NCI-H128 (cell line): Measurements from ENCODE around the gene NPPA.
A peak's percentile ranks its signal among the peaks of the same experiment; 100 is the strongest.
"Not testable (repeated sequence)": the region's sequence is repeated elsewhere in the genome, so short reads cannot be mapped to it uniquely, and the experiment has no call there.

Experiments
- DNase-seq: peaks from one replicate; lab custom pipeline; 2025; ENCODE audit not compliant: unreplicated experiment; lab: John Stamatoyannopoulos, UW

NPPA gene

DNA sequence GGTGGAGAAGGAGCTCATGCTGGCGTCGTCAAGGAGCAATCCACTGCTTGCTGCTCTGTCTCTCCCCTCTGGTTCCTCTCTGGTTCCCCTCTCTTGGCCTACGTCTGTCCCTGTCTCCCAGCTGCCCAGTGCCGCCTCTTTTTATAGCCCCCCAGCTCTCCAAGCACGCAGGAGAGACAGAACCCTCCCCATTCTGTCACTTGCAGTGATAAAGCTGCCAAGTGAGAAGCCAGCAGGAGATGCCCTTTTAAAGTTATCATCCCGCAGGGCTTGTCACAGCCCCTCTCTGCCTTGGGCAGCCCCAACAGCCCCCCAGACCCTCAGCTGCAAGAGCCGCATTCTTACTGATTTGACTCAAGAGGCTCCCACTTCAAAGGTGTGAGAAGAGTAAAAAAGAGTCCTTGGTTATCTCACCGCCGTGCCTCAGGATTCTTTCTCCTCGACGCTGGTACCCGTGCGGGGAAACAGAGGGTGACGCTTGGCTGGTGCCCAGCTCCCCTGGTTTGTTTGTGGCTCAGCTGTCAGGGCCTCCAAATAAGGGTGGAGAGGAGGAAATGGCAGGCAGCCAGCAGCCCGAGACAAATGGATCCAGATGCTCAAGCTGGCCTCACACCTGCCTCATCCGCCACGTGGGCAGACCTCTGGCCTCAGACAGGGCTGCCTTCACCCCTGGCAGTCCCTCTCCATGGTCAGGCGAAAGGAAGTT, at the start of gene NPPA:
Gene NPPA, minus strand, starts transcription at position 117 of the 706 bp plus-strand sequence. Its CDS starts 99 bp downstream, at position 18.
- peak; percentile 88 for DNase-seq

DNA sequence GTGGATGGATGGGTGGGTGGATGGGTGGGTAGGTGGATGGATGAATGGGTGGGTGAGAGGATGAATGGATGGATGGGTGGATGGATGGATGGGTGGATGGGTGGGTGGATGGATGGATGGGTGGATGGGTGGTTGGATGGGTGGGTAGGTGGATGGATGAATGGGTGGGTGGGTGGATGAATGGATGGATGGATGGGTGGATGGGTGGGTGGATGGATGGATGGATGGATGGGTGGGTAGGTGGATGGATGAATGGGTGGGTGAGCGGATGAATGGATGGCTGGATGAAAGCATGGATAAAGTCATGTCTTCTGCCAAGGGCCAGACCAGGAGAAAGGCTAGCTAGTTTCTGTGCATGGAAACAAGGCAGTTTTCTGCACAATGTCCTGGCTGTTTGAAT, 46.9 kb upstream of the NPPA start:
- DNase-seq, result not testable (repeated sequence)

DNA sequence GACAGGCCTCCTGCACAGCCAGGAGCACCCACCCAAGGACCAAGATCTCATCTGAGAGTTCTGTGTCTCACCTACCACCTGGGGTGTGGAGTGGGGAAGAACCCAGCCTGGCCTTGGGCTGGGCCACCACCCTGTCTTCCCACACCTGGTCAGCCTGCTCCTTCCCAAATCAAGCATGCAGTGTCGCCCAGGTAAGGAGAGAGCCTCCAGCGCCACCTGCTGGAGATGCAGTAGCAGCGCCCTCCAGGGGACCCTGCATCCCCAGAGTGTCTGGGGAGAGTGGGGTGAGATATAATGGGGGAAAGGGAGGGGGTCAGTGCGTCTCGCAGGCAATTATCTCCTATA, 46.3 kb upstream of the NPPA start:
- DNase-seq, result peak; percentile 77

DNA sequence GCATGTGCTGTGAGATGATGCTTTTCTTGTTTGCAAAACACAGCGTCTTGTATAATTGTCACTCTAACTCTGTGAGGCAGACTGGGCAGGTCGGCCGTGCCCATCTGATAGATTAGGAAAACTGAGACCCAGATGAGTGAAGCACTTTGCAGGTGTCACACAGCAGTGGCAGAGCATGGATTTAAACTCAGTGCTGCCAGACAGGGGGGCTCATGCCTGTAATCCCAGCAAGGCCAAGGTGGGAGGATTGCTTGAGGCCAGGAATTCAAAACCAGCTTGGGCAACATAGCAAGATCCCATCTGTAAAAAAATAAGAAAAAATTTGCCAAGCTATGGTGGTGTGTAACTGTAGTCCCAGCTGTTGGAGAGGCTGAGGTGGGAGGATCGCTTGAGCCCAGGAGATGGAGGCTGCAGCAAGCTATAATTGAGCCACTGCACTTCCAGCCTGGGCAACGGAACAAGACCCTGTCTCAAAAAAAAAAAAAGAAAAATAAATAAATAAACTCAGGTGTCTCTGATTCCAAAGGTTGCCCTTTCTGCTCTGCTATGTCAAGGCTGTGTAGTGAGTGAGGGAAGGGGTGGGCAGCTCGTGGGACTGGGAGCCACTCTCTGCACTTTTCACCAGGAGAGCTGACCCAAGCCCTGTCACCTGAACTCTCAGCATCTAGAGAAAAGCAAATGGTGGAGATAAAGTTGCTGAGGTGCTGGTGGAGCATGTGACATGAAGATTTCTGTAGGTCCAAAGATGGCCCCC, 44.0 kb upstream of the NPPA start:
- no peak for DNase-seq

DNA sequence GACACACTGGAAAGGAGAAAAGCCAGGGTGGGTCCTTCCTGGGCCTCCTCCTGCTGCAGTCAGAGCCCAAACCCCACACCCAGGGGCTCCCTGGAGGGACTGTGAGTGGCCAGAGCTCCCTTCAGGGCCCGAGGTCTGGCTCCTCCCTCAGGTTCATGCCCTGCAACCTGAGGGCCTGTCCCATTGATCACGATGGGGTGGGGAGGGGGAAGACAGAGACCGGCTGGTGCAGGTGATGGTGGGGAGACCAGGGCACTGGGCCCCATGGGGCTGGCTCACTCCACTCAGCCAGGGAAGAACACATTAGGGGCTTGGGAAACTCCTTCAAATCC, 41.3 kb upstream of the NPPA start:
- no peak for DNase-seq

DNA sequence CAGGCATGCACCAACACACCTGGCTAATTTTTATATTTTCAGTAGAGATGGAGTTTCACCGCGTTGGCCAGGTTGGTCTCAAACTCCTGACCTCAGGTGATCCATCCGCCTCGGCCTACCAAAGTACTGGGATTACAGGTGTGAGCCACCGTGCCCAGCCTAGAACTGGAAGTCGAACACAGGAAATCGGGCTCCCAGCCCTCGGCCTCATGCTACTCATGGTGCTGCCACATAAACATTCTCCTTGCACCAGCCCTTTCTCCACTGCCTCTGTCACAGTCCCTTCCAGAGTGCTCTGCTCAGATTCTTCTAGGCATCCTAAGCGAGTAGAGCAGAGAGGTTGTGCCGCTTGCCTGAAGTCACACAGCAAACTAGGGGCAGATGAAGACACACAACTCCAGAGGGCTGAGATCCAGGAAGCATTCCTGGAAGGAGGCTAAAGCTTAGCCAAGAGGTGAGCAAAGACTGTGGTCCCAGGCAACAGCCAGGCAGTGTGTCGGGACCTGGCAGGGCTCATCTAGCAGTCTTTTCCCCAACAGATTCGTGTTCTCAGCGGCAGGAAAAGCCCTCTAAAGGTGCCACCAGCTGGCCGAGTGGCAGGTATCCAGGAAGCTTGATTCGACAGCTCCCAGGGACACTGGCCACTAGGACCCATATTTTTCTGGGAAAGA, 40.8 kb upstream of the NPPA start:
- DNase-seq, result no peak

DNA sequence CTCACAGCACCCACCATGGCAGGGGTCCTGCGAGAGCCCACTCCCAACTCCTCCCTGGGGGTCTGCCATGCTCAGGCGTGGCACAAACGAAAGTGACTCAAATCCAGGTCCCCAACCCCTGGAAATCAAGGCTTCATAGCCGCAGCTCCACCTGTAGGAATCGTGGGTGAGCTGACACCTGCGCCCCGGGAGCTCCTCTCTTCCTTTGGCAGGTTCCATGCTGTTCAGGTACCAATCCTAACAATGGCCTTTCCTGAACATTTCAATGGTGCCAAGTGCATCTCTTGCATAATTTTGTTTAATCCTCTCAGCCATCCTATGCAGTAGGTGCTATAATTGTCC, 40.1 kb upstream of the NPPA start:
- DNase-seq, result no peak

DNA sequence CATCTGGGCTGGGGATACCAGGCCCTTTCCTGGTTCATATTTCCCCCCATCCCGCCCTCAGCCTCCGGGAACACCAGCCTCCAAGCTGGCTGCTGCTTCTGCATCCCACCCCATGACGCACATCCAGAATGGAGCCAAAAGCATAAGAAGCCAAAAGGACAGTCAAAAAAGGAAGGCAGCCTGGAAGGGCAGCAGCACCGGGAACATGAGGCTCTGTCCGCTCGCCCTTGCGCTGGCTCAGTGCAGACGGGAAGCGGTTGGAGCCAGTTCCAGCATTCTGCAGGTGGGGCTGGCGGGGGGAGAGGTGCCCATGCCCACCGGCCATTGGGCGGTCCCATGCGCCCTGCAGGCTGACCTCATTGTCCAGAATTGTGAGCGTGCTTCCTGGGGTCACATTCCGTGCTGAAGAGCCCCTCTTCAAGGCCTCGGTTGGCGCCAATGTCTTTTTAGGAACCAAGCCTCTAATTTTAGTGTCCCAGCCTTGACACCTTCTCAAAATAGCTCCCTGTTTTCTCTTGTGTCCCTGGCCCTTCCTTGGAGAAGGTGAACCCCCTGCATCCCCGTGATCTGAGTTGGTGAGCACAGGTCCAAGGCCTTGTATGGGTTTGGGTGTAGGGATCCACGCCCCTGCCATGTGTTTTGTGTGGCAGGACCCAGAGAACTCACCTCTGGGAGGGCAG, 39.5 kb upstream of the NPPA start:
- no peak for DNase-seq

DNA sequence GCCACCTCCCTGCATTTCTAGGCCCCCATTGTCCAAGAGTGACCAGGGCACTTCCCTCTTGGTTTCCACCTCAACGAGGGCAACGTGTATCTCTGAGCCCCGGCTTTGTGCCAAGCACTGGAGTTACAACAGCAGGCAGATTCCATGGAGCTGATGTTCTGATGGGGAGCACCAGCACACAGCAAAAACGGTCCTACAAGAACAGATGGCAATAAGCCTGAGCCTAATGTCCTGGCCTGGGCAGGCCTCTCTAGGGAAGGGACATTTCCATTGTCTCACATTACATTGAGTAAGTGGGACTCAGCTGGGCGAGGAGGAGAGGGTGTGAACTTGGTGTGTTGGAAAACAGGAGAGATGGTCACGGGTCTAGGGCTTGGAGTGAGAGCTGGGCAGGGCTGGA, 38.3 kb upstream of the NPPA start:
- no peak for DNase-seq

DNA sequence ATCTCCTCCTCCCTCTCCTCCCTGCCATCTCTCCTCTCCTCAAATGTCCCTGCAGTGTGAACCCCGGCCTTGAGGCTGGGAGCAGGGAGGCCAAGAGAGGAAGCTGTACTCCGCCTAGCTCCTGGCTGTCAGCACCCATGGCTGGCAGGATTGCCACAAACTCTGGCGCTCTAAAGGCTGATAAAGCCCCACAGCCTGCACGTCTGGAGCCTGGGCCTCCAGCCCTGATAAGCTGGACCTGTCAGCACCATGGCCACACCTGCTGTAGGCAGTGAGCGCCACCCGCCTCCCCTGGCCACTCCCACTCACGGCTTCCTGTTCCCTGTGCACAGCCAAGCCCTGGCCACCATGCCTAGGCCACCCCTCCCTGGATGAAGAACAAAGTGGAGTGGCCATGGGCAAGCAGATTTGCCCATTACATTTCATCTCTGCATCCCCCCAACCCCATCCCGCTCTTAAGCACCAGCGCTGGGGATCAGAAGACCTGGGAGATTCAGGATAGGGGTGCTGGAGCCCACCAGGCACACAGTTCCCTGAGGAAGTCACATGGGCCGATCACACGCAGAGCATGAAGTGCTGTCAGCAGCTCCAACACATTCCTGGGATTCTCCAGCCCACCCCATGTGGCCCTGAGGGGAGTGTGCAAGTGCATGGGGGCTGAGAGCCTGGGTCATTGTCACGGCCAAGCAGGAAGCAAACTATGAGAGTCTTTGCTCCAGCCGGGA, 35.4 kb upstream of the NPPA start:
- DNase-seq, result no peak

DNA sequence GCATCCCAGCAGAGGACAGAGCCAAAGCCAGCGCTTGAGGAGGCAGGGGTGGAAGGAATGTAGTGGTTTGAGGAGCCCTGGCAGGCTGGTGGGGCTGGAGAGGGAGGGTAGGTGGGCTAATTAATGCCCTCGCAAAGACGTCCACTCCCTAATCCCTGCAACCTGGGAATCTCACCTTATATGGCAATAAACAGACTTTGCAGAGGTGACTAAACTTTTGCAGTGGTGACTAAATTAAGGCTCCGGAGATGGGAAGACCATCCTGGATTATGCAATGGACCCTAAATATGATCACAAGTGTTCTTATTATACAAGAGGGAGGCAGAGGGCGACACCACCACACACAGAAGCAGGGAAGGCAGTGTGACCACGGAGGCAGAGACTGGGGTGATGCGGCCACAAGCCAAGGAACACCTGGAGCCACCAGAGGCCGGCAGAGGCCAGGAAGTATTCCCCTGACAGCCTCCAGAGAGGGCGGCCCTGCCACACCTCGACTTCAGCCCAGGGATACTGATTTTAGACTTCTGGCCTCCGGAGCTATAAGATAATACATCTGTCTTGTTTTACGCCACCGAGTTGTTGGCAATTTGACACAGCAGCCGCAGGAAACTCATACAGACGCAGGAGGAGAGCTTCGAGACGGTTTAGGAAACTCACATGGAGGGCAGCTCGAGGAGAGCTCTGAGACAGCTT, 34.3 kb upstream of the NPPA start:
- no peak for DNase-seq

DNA sequence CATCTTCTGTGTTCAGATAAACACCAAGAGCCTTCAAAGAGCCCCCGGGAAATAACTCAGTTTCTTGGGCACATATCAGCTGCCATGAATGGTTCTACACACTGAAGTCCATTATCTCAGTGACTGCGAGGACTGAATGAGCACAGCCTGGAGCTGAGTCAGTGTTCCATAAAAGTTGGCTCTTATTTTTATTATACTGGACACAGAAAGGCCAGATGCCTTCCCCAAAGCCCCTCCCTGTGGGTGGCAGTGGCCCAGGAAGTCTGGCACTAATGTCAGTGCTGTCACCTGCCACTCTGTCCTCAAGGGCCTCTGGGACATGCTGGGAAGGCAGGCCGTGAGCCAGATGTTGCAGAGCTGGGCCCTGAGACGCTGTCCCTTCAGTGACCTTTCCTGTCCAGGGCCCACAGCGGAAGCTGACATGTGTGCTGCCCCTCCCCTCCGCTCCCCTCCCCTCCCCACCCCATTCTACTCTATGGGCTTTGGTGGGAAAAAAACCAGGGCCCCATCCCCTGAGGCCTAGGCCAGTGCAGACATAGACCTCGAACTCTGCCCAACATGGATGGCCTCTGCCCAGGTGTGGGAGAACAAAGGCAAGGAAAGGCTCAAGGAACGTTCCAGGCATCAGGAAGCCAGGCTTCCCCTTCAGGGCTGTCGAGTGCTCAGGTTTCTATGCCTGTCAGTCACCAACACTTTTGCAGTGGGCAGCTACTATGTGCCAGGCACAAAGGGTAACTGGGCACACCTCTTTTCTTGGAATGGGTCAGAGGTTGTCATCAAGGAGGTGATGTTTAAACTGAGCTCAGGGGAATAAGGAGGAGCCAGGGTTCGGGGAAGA, 33.5 kb upstream of the NPPA start:
- DNase-seq, result no peak

DNA sequence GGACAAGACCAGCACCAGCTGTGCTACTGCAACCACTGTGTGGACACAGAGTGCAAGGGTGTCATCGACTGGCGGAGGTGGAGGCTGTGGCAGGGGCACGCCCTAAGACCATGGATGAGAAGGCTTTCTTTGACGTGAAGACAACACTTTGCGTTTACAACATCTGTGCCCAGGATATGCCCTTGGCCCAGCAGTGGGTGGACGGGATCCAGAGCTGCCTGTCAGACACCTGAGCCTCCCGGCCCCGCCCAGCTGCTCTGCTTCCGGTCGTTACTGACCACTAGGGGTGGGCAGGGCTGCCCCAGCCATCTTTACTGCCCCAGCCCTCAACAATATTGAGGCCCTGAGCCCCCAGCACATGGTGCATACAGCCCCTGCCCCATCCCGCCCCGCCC, 32.6 kb upstream of the NPPA start:
- no peak for DNase-seq

DNA sequence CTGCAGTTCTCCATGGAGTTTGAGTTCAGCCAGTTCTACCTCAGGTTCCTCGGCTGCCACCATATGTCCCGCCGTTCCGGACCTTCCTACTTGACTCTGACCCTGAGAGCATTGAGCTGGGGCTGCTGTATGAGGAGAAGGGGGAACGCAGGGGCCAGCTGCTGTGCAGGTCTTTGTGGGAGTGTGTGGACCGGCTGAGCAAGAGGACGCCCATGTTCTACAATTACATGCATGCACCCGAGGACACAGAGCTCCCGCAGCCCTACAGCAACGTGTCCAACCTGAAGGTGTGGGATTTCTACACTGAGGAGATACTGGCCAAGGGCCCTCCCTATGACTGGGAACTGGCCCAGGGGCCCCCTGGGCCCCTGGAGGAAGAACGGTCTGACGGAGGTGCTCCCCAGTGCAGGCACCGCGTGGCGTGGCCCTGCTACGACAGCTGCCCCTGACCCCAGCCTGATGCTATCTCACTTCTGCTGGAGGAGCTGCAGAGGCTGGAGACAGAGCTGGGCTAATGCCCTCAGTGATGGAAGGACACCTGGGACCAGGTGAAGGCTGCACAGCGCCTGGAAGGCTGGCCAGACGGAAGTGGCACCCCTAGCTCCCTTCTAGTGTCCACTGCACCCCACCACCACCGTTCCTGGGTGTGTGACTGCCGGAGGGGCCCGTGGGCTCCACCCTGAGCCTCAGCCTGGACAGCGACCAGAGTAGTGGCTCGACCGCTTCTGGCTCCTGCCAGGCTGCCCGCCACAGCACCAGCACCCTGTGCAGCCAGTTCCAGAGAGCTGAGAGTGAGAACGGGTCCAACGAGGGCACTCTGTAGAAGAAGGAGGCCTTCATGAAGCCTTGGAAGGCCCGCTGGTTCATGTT, 32.0 kb upstream of the NPPA start:
- no peak for DNase-seq

DNA sequence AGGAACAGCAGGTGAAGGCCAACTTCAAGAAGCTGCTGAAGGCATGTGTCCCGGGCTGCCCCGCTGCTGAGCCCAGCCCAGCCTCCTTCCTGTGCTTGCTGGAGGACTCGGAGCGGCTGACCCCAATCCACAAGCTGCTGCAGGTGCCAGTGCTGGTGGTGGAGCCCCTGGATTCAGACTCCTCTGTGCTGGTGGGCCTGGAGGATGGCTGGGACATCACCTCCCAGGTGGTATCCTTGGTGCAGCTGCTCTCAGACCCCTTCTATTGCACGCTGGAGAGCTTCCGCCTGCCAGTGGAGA, 31.3 kb upstream of the NPPA start:
- DNase-seq, result no peak

DNA sequence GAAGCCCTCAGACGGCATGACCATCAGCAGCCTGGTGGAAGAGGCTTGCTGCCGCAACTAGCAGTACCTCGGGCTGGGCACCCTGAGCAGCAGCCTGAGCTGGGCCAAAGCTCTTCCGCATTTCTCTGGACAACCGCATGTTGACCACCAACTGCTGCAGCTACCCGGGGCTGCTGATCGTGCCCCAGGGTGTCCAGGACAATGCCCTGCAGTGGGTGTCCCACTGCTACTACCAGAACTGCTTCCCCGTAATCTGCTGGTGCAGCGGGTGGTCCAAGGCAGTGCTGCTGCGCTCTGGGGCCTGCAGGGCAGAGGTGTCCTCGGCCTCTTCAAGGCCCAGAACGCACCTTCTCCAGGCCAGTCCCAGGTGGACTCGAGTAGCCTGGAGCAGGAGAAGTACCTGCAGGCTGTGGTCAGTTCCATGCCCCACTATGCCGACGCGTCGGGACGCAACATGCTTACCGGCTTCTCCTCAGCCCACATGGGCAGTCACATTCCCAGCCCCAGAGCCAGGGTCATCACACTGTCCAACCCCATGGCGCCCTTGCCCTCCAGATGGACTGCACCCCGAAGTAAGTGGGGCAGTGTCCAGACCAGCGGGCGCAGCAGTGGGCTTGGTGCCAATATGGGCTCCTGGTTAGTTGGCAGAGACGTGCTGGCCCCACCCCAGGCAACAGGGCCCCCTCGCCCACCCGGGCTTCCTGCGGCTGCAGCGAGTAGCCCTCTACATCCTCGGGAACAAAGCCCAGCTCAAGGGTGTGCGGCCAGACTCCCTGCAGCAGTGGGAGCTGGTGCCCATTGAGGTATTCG, 30.7 kb upstream of the NPPA start:
- no peak for DNase-seq

DNA sequence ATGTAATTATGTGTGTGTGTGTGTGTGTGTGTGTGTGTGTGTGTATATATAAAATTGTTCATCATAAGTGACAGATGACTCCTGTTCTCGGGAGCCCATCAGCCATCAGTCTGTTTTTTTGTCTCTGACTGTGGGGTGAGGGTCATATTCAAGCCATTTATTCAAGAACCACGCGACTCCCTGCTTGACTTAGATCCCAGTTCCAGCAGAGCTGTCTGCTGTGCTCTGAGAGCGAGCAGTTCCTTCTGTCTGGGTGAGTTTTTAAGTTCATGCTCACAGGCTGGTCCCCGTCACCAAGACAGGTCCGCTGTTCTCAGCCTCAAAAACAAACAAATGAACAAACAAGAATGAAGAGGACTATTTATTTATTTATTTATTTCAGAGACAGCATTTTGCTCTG, 29.5 kb upstream of the NPPA start:
- DNase-seq, result no peak

DNA sequence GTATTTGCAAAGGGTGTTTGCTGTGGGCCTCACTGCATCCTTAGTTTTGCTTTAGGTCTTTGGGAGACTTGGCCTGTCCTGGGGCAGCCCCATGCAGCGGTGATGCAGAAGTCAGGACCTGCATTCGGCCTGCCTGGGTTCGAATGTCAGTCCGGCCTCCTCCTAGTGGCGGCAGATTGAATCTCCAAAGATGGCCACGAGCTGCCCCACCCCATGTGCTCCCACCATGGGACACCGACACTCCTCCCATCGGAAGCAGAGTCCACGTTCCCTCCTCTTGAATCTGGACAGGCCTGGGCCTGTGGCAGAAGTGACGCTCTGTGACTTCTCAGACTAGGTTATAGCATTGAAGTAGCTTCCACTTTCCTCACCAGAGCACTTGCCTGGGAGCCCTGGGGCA, 27.5 kb upstream of the NPPA start:
- no peak for DNase-seq
